ENCODE results near the gene FAP. TPM values are rescaled to one million over a fixed set of nuclear protein-coding genes. Genes with fewer than 3 reads are reported as not detected.

FAP gene
- total RNA-seq, 4 donors from 2014 or later, result 4.6 to 14.0 (median 11.1) TPM

DNA sequence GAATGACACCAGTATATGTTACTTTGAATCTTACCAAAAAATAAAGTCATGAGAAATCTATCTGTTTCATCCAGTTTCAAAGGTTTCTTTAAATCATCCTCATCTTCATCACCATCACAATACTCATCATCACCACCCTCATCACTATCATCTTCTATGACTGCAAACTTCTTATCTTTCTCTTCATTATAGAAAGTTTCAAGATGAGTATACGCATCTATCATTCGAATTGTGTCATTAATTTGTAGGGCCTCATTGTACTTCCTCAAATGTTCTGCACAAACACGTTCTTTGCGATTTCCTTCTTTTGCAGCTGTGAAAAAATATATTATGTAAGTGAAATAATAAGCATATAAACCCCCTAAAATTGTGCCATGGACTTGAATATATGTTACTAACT, 34.1 kb upstream of the FAP start:
- no peak overlapping the region for H3K4me3 ChIP-seq
- no peaks in the 10 kb centered on the region for H3K4me1 ChIP-seq
- H3K9me3 ChIP-seq, result no peaks in the 10 kb centered on the region
- no peaks in the 10 kb centered on the region for H3K27me3 ChIP-seq
- WGBS, 2 donors (ENCODE audit: low coverage in 1 of 2), result 91 to 100% methylated on average over 4 of the region's 4 CpGs
- no peak for ATAC-seq
- peaks cover 0 to 74% of the 10 kb centered on the region in 2 donors for H3K36me3 ChIP-seq
- H3K27ac ChIP-seq, result no peak overlapping the region
- TF ChIP-seq POLR2AphosphoS5 (IDR thresholded peaks at IDR 0.05), result no peak
- TF ChIP-seq POLR2A (IDR thresholded peaks at IDR 0.05), result no peak
- TF ChIP-seq, protein P1, sequence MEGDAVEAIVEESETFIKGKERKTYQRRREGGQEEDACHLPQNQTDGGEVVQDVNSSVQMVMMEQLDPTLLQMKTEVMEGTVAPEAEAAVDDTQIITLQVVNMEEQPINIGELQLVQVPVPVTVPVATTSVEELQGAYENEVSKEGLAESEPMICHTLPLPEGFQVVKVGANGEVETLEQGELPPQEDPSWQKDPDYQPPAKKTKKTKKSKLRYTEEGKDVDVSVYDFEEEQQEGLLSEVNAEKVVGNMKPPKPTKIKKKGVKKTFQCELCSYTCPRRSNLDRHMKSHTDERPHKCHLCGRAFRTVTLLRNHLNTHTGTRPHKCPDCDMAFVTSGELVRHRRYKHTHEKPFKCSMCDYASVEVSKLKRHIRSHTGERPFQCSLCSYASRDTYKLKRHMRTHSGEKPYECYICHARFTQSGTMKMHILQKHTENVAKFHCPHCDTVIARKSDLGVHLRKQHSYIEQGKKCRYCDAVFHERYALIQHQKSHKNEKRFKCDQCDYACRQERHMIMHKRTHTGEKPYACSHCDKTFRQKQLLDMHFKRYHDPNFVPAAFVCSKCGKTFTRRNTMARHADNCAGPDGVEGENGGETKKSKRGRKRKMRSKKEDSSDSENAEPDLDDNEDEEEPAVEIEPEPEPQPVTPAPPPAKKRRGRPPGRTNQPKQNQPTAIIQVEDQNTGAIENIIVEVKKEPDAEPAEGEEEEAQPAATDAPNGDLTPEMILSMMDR (IDR thresholded peaks at IDR 0.05), result no peak
- no peak for TF ChIP-seq EP300 (IDR thresholded peaks at IDR 0.05)

DNA sequence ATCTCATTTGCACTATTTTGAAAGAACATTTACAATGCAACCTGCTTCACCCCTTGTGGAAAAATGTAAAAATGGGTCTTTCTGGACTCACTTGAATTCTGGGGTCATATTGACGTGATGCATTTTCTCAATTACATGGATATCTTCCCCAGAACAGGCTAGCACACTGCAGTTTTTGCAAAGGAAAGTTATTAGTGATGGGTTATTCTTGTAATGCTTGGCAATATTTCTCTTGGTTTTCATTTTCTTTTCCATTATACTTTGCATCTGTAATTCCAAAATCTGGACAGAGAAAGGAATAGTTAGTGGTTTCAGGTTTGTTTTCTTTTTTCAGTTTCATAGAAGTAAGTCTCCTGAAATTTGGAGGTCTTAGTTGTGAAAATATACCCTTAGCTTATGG, 24.8 kb upstream of the FAP start:
- H3K9me3 ChIP-seq, result no peaks in the 10 kb centered on the region
- 100% methylated on average over 1 of the region's 1 CpG for WGBS, 2 donors (ENCODE audit: low coverage in 1 of 2)
- ATAC-seq, result no peak
- H3K4me3 ChIP-seq, result no peak overlapping the region
- no peaks in the 10 kb centered on the region for H3K4me1 ChIP-seq
- no peak for TF ChIP-seq POLR2AphosphoS5 (IDR thresholded peaks at IDR 0.05)
- no peak for TF ChIP-seq EP300 (IDR thresholded peaks at IDR 0.05)
- TF ChIP-seq, protein P1 (IDR thresholded peaks at IDR 0.05), result no peak
- no peak for TF ChIP-seq POLR2A (IDR thresholded peaks at IDR 0.05)
- no peaks in the 10 kb centered on the region for H3K27me3 ChIP-seq
- H3K36me3 ChIP-seq, result peaks cover 0 to 67% of the 10 kb centered on the region in 2 donors
- H3K27ac ChIP-seq, result no peak overlapping the region

DNA sequence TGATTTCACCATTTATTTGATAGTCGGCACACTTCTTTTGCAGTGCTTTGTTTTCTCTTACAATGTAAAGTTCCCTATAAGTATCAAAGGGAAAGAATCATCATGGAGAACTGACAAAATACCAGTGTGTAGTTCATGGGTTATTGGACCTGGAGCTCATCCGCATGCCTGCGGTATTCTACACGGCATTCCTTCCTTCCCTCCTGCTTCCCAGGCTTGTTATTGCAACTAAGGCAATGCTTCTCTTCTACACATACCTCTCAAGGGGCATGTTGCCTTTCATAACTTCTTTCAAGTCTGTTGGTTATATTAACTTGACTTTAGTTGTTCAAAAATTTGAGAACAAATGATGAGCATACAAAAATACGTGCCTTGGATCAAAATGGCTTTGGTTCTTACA, 24.3 kb upstream of the FAP start:
- no peak for ATAC-seq
- WGBS, 2 donors (ENCODE audit: low coverage in 1 of 2), result 88 to 89% methylated on average over 5 of the region's 5 CpGs
- Histone ChIP-seq H3K4me1 (no peaks in the 10 kb centered on the region), H3K27ac (no peak overlapping the region), H3K4me3 (no peak overlapping the region), H3K27me3 (no peaks in the 10 kb centered on the region), H3K9me3 (no peaks in the 10 kb centered on the region), H3K36me3 (peaks cover 0 to 62% of the 10 kb centered on the region in 2 donors)
- no peak for TF ChIP-seq EP300 (IDR thresholded peaks at IDR 0.05)
- TF ChIP-seq, protein P1 (IDR thresholded peaks at IDR 0.05), result no peak

DNA sequence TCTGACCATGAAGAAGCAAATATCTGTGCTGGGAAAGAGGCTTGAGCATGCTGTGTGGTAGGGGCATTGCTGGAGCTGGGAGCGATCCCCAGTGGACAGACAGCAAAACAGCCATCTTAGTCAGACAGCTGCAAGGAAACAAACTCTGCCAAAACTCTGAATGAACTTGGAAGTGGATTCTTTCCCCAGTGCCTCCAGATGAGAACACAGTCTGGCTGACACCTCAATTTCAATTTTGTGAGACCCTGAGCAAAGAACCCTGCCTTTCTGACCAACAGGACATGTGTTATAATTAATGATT, 23.2 kb upstream of the FAP start:
- Histone ChIP-seq H3K9me3 (no peaks in the 10 kb centered on the region), H3K36me3 (peaks cover 0 to 51% of the 10 kb centered on the region in 2 donors), H3K27ac (no peak overlapping the region), H3K4me3 (no peak overlapping the region), H3K27me3 (no peaks in the 10 kb centered on the region), H3K4me1 (peaks cover 0 to 4% (median 0%) of the 10 kb centered on the region in 3 donors)
- TF ChIP-seq POLR2A (IDR thresholded peaks at IDR 0.05) (no peak), EP300 (IDR thresholded peaks at IDR 0.05) (no peak)
- ATAC-seq, result no peak
- 67 to 100% methylated on average over 1 of the region's 1 CpG for WGBS, 2 donors (ENCODE audit: low coverage in 1 of 2)

DNA sequence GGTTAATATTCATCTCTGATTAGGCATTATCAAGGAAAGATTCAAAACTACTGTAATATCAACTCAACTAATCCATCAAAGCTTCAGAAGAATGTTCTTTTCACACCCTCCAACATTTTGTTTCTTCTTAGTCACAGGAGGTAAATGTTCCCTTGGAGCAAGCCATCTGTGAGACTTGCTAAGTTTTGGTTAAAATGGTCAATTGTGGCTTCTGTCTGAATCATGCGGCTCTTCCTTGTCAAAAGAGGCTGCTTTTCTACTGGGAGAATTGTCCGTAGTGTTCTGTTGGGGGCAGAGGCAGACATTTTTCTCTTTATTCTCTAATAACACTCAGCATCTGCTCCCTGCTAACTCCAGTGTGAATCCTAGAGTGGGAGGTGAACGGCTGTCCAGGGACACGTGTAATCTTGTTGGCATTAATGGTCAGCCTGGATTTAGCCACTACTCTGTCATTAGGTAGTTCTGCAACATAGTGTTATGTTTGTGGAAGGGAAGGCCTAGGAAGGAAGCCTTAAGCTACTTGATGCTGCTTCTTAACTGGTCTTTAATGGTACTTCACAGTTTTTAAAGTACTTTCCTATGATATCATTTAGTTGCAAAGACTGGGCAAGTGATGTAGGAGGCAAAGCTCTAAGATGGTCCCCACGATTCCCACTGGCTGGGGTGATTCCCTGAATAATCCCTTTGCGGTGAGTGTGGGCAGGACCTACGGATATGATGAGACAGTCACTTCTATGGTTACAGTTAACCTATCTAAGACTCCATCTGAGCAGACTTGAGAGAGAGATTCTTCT, 22.6 kb upstream of the FAP start:
- Histone ChIP-seq H3K27me3 (no peaks in the 10 kb centered on the region), H3K27ac (no peak overlapping the region), H3K4me1 (peaks cover 0 to 9% (median 0%) of the 10 kb centered on the region in 3 donors), H3K4me3 (no peak overlapping the region), H3K36me3 (peaks cover 0 to 46% of the 10 kb centered on the region in 2 donors), H3K9me3 (no peaks in the 10 kb centered on the region)
- 71 to 76% methylated on average over 7 of the region's 7 CpGs for WGBS, 2 donors (ENCODE audit: low coverage in 1 of 2)
- TF ChIP-seq POLR2A (IDR thresholded peaks at IDR 0.05), result no peak
- TF ChIP-seq EP300 (IDR thresholded peaks at IDR 0.05), result no peak
- no peak for TF ChIP-seq POLR2AphosphoS5 (IDR thresholded peaks at IDR 0.05)
- TF ChIP-seq, protein P1 (IDR thresholded peaks at IDR 0.05), result no peak
- no peak for ATAC-seq

Data from gastroesophageal sphincter (tissue), 4 donors.